GM12872 (cell line): Measurements from ENCODE around the gene TCHP.

Source experiments
- TF ChIP-seq, protein P1 (sequence below): IDR thresholded peaks from 3 replicates; pipeline ENCODE4 v1.5.1; 2011; ENCODE audit warnings: low read depth, mild to moderate bottlenecking, low read length, moderate library complexity; ENCODE audit not compliant: insufficient read depth

TCHP gene

DNA sequence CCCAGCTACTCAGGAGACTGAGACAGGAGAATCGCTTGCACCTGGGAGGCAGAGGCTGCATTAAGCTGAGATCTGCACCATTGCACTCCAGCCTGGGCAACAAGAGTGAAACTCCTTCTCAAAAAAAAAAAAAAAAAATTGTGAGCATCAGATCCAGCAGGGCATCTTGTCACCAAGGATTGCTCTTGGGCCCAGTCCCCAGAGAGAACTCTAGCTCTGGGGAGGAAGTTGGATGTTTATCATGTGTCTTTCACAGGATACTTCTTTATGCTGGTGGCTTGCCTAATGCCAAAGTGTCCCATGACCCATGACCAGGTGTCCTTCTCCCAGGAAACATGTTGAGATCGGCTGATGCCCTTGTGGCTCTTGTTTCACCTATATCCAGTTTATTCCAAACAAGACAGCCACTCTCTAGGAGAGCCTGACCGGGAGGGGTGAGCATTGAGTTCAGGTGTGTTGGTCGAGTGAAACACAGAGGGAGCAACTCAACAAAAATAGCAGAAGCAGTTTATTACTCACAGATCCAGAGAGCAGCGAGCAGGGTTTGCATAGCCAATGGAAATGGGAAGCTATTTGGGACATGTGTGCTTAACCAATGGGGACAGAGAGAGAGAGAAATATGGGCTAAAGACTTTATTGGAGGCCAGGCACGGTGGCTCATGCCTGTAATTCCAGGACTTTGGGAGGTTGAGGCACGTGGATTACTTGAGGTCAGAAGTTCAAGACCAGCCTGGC is 6.6 kb upstream of the TCHP start:
- TF ChIP-seq, protein P1, sequence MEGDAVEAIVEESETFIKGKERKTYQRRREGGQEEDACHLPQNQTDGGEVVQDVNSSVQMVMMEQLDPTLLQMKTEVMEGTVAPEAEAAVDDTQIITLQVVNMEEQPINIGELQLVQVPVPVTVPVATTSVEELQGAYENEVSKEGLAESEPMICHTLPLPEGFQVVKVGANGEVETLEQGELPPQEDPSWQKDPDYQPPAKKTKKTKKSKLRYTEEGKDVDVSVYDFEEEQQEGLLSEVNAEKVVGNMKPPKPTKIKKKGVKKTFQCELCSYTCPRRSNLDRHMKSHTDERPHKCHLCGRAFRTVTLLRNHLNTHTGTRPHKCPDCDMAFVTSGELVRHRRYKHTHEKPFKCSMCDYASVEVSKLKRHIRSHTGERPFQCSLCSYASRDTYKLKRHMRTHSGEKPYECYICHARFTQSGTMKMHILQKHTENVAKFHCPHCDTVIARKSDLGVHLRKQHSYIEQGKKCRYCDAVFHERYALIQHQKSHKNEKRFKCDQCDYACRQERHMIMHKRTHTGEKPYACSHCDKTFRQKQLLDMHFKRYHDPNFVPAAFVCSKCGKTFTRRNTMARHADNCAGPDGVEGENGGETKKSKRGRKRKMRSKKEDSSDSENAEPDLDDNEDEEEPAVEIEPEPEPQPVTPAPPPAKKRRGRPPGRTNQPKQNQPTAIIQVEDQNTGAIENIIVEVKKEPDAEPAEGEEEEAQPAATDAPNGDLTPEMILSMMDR, result no peak

DNA sequence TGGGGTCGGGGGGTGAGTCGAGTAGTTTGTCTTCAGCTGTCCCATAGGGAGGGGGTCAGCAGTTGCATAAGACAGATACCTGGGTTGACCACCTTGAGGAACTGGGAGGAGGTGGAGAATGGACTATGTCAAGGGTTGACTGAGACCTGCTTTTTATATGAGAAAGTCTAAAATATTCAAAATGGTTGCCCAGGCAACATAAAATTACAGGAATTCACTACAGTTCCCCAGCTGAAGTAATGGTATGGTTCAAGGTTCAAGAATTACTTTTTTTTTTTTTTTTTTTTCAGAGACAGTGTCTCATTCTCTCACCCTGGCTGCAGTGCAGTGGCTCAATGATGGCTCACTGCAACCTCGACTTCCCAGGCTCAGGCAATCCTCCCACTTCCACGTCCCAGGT is 5.1 kb upstream of the TCHP start:
- TF ChIP-seq, protein P1, result no peak

DNA sequence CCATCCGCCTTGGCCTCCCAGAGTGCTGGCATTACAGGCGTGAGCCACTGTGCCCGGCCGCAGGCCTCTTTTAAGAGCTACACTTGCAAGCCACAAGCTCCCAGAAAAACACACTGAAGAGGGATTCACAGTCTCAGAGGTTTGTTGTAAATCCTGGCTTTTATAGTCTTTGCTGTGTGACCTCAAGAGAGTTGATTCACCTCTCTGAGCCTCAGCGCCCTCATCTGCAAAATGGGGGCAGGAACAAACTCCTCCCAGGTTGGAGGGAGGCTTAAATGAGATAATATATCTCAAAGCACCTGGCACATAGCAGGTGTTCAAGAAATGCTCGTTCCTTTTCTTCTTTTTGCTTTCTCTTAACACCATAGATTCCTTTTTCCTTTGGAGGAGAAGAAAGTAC is 3.9 kb upstream of the TCHP start:
- TF ChIP-seq, protein P1, result no peak

DNA sequence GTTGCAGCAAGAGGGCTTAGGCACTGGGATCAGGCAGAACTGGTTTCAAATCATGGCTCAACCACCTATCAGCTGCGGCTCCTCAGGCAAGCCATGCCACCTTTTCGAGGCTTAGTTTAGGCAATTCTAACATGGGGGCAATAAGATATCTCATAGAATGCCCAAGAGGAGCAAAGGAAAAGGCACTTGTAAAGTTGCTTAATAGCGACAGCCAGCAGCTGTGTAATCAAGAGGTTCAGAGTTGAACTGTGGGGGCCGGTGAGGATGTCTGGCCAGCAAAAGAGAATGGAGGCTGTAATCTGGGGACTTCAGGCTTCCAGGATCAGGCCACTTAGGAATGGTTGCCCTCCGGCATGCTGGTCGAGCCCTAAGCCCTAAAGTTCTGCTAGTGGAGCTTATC is 3.0 kb upstream of the TCHP start:
- TF ChIP-seq, protein P1, result no peak

DNA sequence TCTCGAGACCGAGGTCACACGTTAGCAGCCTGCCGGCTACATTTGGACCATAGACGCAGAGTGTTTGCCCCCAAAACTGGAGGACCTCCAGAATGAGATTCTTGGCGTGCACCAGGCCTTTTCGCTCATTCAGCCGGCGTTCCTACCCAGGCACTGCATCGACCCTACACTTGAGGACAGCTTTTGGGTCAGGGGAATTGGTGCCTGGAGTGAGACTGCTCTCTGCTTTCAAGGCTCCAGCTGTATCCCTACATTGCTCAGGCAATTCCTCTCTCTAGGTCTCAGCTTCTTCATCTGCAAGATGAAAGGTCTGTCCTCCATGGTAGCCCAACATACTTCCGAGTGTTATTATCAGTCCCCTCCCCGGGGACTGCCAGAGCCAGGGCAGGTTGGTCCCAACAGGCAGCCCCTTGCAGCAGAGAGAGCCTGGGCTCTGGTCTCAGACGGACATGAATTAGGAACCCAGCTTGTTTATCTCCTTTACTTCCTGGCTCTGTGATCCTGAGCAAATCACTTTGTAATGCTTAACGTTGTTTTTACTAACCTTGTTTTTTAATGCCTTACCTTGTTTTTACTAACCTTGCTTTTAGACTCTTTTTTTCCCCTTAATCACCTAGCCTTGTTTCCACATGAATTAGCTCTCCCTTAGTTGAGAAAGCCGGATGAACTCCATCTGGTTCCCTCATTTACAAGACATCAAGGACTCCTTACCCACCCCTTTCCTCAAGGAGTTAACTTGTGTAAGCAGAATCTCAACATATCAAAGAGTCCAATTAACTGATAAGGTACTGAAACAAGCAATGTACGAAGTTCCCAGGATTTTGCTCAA is 892 bp downstream of the TCHP start:
- TF ChIP-seq, protein P1, result no peak

DNA sequence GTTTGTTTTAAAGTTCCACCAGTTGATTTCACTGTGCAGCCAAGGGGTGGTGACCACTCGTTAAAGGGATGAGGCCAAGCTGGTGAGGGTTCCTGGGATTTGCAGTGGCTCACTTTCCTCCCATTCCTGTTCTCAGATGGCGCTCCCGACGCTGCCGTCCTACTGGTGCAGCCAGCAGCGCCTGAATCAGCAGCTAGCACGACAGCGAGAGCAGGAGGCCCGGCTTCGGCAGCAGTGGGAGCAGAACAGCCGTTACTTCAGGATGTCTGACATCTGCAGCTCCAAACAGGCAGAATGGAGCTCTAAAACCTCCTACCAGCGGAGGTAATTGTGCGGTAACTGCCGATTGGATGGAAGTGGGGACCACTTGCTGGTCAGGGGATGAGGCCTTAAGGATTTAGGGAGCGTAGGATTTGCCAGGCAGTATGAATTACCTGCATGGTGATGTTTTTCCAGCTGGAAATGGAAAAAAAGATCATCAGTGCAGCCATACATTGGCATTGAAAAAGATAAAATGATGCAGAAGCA is 2.9 kb downstream of the TCHP start:
- TF ChIP-seq, protein P1, result no peak

DNA sequence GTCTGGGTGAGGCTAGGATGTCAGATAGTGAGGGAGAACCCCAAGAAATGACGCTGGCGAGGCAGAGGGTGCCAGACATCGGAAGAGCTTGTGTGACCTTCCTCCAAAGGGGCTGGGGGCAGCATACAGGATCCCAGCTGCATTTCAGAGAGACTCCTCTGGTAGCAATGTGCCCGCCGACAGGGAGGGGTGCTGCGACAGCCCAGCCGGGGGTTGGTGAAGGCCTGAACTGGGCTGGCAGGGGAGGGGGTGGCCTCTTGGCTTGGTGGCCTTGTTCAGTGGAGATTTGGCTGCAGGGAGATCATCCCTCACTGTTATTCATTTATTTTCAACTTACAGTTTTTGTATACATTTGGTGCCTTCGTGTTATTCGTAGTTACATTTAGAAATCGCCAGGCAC is 5.2 kb downstream of the TCHP start:
- TF ChIP-seq, protein P1, result no peak
